Activated T-helper 1 cell treated with anti-CD3 and anti-CD28 coated beads, Interleukin-12 subunit alpha, Interleukin-12 subunit beta, Interleukin-2, Interleukin-4 antibody, amounts not matched to agents 30 ng/mL and 10 ng/mL and 1 ng/mL, durations not matched to agents 14 hours and 24 hours and 36 hours (primary cell): Measurements from ENCODE around the gene PUM1. TPM values are rescaled to one million over a fixed set of nuclear protein-coding genes. Genes with fewer than 3 reads are reported as not detected.
A peak's percentile ranks its signal among the peaks of the same experiment; 100 is the strongest.

Source experiments
- DNase-seq: peaks from one replicate; pipeline ENCODE4 v3.0.0; 2021; ENCODE audit warnings: low spot score
- H3K27ac Mint-ChIP-seq: one replicate; pipeline ENCODE4 v1.8.0; 2021; ENCODE audit warnings: mild to moderate bottlenecking, mixed read lengths
- H3K27me3 Mint-ChIP-seq: one replicate; pipeline ENCODE4 v1.8.0; 2022; ENCODE audit warnings: mild to moderate bottlenecking, moderate library complexity, mixed read lengths; ENCODE audit not compliant: insufficient read depth
- H3K36me3 Mint-ChIP-seq: one replicate; pipeline ENCODE4 v1.8.0; 2021; ENCODE audit warnings: low read depth, mixed read lengths
- H3K4me1 Mint-ChIP-seq: one replicate; pipeline ENCODE4 v1.8.0; 2021; ENCODE audit warnings: low read depth, mixed read lengths
- H3K4me3 Mint-ChIP-seq: one replicate; pipeline ENCODE4 v1.8.0; 2021; ENCODE audit warnings: mild to moderate bottlenecking, moderate library complexity, mixed read lengths
- H3K9me3 Mint-ChIP-seq: one replicate; pipeline ENCODE4 v1.8.0; 2021; ENCODE audit warnings: mixed read lengths
- intact Hi-C: fragments of 100-400 bp; cut with micrococcal nuclease; formaldehyde crosslinking; loops from one replicate; pipeline ENCODE4 v1.15.1; 2024
- total RNA-seq: library from RNA; stranded (reverse); gene quantifications from 2 replicates; pipeline ENCODE4 v1.2.3, GENCODE V29; 2022

The PUM1 gene
- total RNA-seq, 1 donor from 2014 or later = 130 TPM

DNA sequence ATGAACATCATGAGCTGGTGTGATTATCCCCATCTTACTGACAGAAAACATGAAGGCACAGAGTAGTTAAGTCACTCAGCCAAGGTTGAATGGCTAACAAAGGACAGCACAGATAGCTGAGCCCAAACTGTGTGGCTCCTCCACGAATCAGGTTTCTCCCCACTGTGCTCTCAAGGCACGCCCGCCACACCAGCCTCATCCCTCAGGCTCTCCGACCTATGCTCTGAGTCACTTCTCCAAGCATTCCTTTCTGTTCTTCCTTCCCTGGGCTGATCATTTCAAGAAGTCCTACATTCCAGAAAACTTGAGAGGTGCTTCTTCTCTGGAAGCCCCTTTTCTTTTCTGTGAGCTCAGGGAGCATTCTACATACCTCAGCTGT is 131.7 kb downstream of the PUM1 start:
- no peak overlapping the region for H3K4me3 Mint-ChIP-seq
- H3K36me3 Mint-ChIP-seq = peaks cover 36% of the 10 kb centered on the region
- H3K27me3 Mint-ChIP-seq = no peaks in the 10 kb centered on the region
- H3K4me1 Mint-ChIP-seq = peaks cover 9% of the 10 kb centered on the region
- no peak for DNase-seq
- H3K9me3 Mint-ChIP-seq = no peaks in the 10 kb centered on the region
- intact Hi-C loops = no loop called here
- no peak overlapping the region for H3K27ac Mint-ChIP-seq

DNA sequence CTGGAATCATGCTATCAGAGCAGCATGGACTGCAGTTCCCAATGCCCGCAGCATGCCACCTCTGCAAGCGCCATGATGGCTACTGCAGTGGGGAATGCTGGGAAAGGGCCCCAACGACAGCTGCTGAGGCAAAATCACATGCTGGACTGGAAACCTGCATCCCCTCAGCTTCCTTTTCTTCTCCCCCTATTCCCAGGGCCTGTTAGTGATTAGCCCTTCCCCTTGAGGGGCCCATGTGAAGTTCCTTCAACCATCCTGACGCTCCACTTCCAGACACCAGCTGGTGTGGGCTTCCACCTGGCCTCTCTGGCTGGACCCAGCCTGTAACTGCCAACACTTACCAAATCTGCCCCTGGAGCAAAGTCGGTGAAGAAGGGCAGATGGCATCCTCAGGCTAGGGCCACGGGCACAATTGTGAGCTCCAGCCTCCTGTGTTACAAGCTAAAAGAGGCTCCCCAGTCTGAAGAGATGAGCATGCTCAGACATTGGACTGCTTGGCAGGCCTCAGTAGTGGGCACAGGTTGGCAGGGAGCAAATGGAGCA is 134.8 kb downstream of the PUM1 start:
- Mint-ChIP-seq H3K27me3 (peaks cover 3% of the 10 kb centered on the region), H3K4me3 (no peak overlapping the region), H3K4me1 (peaks cover 9% of the 10 kb centered on the region), H3K27ac (no peak overlapping the region), H3K36me3 (peaks cover 23% of the 10 kb centered on the region), H3K9me3 (no peaks in the 10 kb centered on the region)
- DNase-seq = no peak
- intact Hi-C loops = no loop called here

DNA sequence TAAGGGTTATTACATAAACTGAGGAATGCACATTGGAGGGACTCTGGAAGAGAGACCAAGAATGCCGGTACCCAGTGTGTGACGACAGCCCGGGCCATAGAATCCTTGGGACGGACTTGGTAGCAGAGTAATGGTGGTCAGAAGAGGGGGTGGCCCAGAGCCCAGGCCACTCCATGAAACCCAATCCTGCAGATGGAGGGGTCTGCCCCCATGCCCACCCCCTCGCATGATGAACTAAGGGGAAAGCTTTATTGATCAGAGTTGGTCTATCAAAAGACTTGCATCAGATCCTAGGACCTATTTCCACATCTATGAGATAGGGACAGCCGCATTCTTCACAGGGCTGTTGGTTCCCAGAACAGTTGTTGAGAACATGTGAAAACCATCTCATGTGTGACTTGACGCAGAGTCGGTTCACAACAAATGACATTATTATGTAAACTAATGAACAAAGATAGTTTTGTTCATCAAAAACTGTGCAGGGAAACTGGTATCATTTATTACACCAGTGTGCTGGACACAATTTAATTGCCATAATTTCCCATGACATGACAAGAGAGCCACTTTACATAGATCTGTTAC is 135.5 kb downstream of the PUM1 start:
- H3K27me3 Mint-ChIP-seq = peaks cover 3% of the 10 kb centered on the region
- intact Hi-C loops = loop anchor here (1.0 kb wide), 3 partner anchors 129 to 211 kb away; no protein-coding TSS in a partner anchor

DNA sequence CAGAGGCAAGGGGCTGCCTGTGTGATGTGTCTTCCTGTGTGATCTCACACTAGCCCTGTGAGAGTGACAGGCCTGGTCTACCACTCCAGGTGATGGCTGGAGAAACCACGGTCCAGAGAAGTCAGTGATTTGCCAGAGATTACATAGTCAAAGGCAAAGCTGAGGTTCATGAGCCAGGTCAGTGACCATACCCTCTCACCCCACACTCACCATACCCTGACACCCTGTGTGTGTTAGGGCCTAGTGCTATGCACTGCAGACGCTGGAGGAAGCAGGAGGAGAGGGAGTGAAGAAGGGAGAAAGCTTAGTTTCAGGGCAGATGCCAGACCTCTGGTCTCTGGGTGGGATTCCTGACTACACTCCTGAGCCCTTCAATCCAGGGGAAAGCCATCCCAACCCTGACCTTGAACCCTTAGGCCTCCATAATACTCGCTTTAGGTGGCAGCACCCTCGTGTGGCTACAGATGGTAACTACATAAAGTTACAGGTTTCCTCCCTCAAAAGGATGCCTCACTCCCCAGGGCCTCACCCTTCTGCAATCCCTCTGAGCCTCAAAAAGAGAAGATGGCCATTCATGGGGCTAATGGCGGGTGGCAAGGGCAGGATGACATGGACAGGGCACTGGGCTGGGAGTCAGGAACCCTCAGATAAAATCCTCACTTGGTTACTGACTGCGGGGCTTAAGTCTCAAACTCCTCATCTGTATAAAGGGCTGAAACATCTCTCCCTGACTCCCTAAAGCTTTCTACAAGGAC is 136.2 kb downstream of the PUM1 start:
- no peaks in the 10 kb centered on the region for H3K9me3 Mint-ChIP-seq
- H3K27me3 Mint-ChIP-seq = peaks cover 3% of the 10 kb centered on the region
- no peak overlapping the region for H3K27ac Mint-ChIP-seq
- DNase-seq = peak; percentile 30
- intact Hi-C loops = loop anchor here (1.0 kb wide), 3 partner anchors 128 to 210 kb away; no protein-coding TSS in a partner anchor
- no peak overlapping the region for H3K4me3 Mint-ChIP-seq
- peaks cover 14% of the 10 kb centered on the region for H3K36me3 Mint-ChIP-seq
- H3K4me1 Mint-ChIP-seq = no peaks in the 10 kb centered on the region

More for the DNA sequence above, 135.5 kb downstream of the PUM1 start:
- Mint-ChIP-seq H3K27ac (no peak overlapping the region), H3K9me3 (no peaks in the 10 kb centered on the region), H3K4me1 (peaks cover 6% of the 10 kb centered on the region), H3K36me3 (peaks cover 21% of the 10 kb centered on the region), H3K4me3 (no peak overlapping the region)
- DNase-seq = no peak

DNA sequence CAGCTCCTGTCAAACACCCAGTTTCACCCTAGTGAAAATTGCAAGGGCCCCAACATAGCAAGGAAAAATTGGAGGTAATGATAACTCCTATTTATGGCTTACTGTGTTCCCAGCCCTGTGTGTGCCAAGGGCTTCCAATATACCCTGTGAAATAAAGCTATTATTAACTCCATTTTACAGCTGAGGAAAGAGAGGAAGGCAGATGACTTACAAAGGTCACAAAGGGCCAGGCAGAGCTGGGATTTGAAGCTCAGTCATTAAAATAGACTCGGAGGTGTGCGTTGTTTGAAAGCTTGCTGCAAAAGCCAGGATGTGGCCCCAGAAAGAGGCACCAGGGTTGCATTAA is 136.8 kb downstream of the PUM1 start:
- no peak for DNase-seq
- no peaks in the 10 kb centered on the region for H3K9me3 Mint-ChIP-seq
- no peaks in the 10 kb centered on the region for H3K4me1 Mint-ChIP-seq
- peaks cover 14% of the 10 kb centered on the region for H3K36me3 Mint-ChIP-seq
- intact Hi-C loops = loop anchor here (1.0 kb wide), 3 partner anchors 127 to 209 kb away; no protein-coding TSS in a partner anchor
- no peak overlapping the region for H3K4me3 Mint-ChIP-seq
- peaks cover 3% of the 10 kb centered on the region for H3K27me3 Mint-ChIP-seq
- H3K27ac Mint-ChIP-seq = no peak overlapping the region

DNA sequence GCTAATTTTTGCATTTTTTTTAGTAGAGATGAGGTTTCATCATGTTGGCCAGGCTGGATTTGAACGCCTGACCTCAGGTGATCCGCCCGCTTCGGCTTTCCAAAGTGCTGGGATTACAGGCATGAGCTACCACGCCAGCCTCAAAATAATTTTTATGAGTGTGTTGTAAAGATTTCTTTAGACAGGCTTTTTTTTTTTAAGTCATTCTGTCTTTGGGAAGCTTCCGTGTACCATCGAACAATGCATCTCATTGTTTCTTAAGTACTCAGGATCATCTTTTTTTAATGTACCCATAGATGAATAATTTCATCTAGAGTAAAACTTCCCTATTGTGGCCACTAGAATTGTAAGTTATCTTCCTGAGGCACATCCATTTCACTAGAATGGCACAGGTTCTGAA is 137.3 kb downstream of the PUM1 start:
- Mint-ChIP-seq H3K4me1 (no peaks in the 10 kb centered on the region), H3K27ac (no peak overlapping the region), H3K9me3 (no peaks in the 10 kb centered on the region), H3K4me3 (no peak overlapping the region), H3K27me3 (peaks cover 9% of the 10 kb centered on the region), H3K36me3 (peaks cover 14% of the 10 kb centered on the region)
- no peak for DNase-seq
- intact Hi-C loops = no loop called here

DNA sequence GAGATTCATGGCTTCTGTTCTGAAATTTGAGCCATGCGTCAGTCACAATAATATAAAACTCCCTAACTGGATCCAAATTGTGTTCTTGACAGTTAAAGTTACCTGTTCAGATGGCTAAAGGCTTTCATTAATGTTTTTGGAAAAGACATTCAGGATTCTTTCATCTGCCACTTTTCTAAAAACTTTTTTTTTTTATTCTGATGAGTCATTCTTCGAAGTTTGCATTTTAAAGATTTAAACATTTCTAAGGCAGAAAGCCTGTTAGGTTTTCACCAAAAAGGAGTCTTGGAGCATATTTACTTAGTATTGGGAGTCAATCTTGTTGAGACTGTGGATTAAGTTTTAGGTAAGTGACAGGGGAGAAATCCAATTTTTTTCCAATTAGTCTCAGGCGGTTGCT is 138.1 kb downstream of the PUM1 start:
- Mint-ChIP-seq H3K4me3 (no peak overlapping the region), H3K9me3 (no peaks in the 10 kb centered on the region), H3K36me3 (peaks cover 10% of the 10 kb centered on the region), H3K27me3 (peaks cover 12% of the 10 kb centered on the region), H3K4me1 (no peaks in the 10 kb centered on the region), H3K27ac (no peak overlapping the region)
- DNase-seq = no peak
- intact Hi-C loops = no loop called here

DNA sequence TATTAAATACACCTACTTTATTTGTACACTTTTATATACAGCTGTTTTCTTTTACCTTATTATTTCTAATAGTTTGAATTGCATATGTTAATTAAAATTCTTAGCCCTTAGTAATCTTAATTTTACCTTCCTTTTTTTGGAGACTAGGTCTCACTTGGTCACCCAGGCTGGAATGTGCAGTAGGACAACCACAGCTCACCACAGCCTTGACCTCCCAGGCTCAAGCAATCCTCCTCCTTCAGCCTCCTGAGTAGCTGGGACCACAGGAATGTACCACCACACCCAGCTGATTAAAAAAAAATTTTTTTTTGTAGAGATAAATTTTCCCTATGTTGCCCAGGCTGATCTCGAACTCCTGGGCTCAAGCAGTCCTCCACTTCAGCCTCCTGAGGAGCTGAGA is 141.9 kb downstream of the PUM1 start:
- Mint-ChIP-seq H3K9me3 (no peaks in the 10 kb centered on the region), H3K4me1 (no peaks in the 10 kb centered on the region), H3K27me3 (peaks cover 25% of the 10 kb centered on the region), H3K36me3 (no peaks in the 10 kb centered on the region), H3K27ac (no peak overlapping the region), H3K4me3 (no peak overlapping the region)
- no peak for DNase-seq
- intact Hi-C loops = no loop called here

DNA sequence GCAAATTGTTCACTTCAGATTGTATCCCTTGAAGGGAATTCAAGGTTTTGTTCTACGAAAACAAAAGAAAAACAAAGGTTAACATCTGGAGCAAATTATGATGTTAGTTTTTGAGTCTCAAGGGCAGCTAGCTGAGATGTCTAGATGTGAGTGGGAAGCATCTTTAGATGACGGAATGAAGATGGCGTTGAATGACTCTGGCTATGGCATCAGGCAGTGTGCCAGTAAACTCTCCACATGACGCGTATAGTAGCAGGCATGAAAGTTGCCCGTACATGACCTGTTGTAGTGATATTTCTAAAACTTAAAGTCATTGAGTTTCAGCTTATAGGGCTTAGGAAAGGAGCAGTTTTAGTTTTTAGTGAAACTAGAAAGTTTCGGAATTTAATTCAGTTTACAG is 144.7 kb downstream of the PUM1 start:
- no peaks in the 10 kb centered on the region for H3K36me3 Mint-ChIP-seq
- no peaks in the 10 kb centered on the region for H3K4me1 Mint-ChIP-seq
- DNase-seq = no peak
- H3K27ac Mint-ChIP-seq = no peak overlapping the region
- no peak overlapping the region for H3K4me3 Mint-ChIP-seq
- H3K9me3 Mint-ChIP-seq = no peaks in the 10 kb centered on the region
- peaks cover 23% of the 10 kb centered on the region for H3K27me3 Mint-ChIP-seq
- intact Hi-C loops = no loop called here

DNA sequence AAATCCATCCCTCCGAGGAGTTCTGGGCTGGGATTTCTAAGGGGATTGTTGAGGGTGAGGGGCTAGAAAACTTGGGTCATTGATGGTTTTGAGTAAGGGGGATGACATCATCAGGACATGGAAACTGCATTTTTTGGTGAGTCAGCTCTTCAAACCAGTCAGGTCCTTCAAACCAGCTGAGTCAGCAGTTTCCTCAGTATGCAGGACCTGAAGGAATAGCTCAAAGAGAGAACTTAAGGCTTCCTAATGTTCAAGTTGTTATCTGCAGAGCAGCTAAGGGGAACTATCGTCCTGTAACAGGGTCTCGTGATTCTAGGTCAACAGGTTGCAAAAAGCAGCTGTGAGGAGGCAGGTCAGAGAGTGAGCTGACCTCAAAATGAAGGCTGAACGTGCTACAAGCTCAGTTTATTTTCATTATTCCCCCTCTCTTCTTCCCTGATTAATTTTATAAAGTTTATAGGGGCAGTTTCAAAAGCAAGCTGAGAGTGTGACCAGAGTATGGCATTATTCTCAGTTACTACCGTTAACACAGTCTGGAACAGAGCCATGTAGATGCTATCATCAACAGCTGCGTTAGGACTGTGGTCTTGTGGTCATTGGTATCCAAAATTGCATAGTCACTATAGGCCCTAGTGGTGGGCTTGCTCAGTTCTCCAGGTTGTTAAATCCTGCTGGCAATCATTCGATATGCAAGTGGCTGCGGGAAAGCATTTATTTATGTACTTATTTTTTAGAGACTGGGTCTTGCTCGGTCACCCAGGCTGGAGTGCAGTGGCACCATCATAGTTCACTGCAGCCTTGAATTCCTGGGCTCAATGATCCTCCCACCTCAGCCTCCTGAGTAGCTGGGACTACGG is 146.3 kb downstream of the PUM1 start:
- intact Hi-C loops = no loop called here
- Mint-ChIP-seq H3K9me3 (no peaks in the 10 kb centered on the region), H3K27me3 (peaks cover 22% of the 10 kb centered on the region), H3K27ac (no peak overlapping the region), H3K4me1 (no peaks in the 10 kb centered on the region), H3K4me3 (no peak overlapping the region), H3K36me3 (no peaks in the 10 kb centered on the region)
- DNase-seq = no peak

DNA sequence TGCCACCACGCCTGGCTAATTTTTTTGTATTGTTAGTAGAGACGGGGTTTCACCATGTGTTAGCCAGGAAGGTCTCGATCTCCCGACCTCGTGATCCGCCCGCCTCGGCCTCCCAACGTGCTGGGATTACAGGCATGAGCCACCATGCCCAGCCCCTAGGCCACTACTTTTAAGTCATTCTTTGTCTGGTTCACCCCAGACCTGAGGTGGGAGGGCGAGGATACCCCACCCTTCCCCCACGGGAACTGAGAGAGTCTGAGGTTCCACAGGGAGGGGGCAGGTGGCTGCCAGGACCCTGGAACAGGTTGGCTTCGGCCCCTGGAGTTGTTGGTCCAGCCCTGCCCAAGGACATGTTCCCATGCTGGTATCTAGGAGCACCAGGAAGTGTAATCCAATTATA is 149.2 kb downstream of the PUM1 start:
- intact Hi-C loops = no loop called here
- H3K9me3 Mint-ChIP-seq = no peaks in the 10 kb centered on the region
- peaks cover 11% of the 10 kb centered on the region for H3K27me3 Mint-ChIP-seq
- no peak overlapping the region for H3K27ac Mint-ChIP-seq
- H3K36me3 Mint-ChIP-seq = no peaks in the 10 kb centered on the region
- H3K4me3 Mint-ChIP-seq = no peak overlapping the region
- no peaks in the 10 kb centered on the region for H3K4me1 Mint-ChIP-seq
- no peak for DNase-seq

DNA sequence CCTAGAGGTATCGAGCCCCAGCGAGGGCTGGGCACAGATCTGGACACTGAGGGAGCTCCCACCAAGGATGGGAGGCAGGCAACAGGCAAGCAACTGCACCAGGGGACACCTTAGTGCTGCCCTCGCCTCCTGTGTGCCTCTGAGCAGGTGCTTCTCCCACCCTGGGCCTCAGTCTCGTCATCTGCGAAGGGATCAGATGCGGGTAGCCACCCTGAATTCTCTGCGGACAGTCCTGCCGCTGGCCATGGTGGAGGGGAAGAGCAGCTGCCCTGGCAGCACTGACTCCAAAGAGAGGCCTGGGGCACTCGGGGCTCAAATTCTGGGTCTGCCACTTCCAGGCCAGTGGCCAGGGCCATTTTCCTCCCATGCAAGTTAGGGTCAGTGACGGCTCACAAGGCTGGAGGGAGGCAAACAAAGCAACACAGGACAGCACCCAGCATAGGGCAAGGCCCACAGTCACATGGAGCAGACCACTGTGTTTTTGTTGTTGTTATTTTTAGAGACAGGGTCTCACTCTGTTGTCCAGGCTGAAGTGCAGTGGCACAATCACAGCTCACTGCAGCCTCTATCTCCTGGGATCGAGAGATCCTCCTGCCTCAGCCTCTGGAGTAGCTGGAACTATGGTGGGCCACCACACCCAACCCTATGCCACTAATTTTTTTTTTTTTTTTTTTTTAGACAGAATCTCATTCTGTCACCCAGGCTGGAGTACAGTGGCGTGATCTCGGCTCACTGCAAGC is 149.9 kb downstream of the PUM1 start:
- Mint-ChIP-seq H3K27ac (no peak overlapping the region), H3K4me1 (no peaks in the 10 kb centered on the region), H3K9me3 (no peaks in the 10 kb centered on the region), H3K4me3 (no peak overlapping the region), H3K27me3 (peaks cover 11% of the 10 kb centered on the region), H3K36me3 (no peaks in the 10 kb centered on the region)
- intact Hi-C loops = no loop called here
- no peak for DNase-seq
